GM12865 (cell line): ENCODE results near the gene GLE1.

Experiments used
- DNase-seq: peaks from one replicate; pipeline ENCODE4 v3.0.0; 2010; ENCODE audit warnings: low read depth
- H3K4me3 ChIP-seq: 2 replicates; pipeline ENCODE4 v1.5.1; 2011; ENCODE audit warnings: mild to moderate bottlenecking, low read depth, low read length, control low read depth
- CTCF ChIP-seq: IDR thresholded peaks from 2 replicates; pipeline ENCODE4 v1.5.1; 2011; ENCODE audit warnings: low read length, control low read depth, low read depth, inconsistent platforms; ENCODE audit not compliant: insufficient read depth; ENCODE audit errors: missing control alignments

Gene GLE1

GRCh38 chr9:128529191-128529590, 24.7 kb downstream of the GLE1 start:
- TF ChIP-seq CTCF: no peak
- no peak for DNase-seq
- H3K4me3 ChIP-seq: no peak overlapping the region

DNA sequence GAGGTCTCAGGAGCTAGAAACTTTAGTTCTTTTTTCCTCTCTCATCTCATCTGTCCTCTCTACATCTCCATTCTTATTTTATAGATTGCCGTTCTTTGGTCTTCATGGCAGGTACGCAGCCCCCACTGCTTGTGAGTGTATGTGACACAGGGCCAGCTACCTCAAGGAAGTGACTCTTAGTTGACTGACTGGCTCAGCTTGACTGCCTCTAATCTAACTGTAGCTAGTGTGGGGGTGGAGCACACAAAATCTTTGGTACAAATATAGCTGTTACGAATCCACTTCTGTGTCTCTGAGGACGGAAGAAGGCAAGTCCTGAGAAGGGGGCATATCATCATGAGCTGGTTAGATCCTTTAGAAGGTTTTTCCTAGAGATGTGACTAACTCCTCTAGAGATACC, 28.1 kb downstream of the GLE1 start:
- DNase-seq: no peak
- no peak for TF ChIP-seq CTCF
- H3K4me3 ChIP-seq: no peak overlapping the region

- no peak for TF ChIP-seq CTCF
- no peak overlapping the region for H3K4me3 ChIP-seq
- no peak for DNase-seq
Measured at GRCh38 chr9:128540634-128541360, 36.3 kb downstream of the GLE1 start.

DNA sequence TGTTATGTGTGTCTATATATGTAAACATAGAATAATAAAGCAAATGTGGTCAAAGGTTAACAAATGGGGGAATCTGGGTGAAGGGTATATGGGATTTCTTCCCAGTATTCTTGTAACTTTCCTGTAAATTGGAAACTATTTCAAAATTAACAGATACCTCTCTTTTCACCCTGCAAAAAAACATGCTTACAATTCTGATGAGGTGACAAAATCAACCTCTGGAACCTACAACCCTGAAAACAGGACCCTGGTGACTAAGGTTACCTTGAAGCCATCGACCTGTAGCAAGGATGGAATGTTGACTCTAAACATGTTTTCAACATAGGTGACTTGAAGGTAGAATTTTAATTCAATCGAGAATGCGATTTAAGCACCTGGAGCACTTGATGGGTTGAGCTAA, 42.0 kb downstream of the GLE1 start:
- TF ChIP-seq CTCF: no peak
- DNase-seq: no peak
- H3K4me3 ChIP-seq: no peak overlapping the region

GRCh38 chr9:128548876-128549275, 44.4 kb downstream of the GLE1 start:
- no peak overlapping the region for H3K4me3 ChIP-seq
- DNase-seq: no peak
- no peak for TF ChIP-seq CTCF

- no peak overlapping the region for H3K4me3 ChIP-seq
- TF ChIP-seq CTCF: no peak
- DNase-seq: no peak
Measured at GRCh38 chr9:128550226-128550625, 45.7 kb downstream of the GLE1 start.
